GM08714 (cell line): Measurements from ENCODE around the gene MCF2L2.
"Not testable (repeated sequence)": the region's sequence is repeated elsewhere in the genome, so short reads cannot be mapped to it uniquely, and the experiment has no call there.

Experiments used
- H3K4me3 ChIP-seq: fragments of 200-500 bp; sonication (Bioruptor generic); 2 replicates; pipeline ENCODE4 v1.5.1; 2014; ENCODE audit warnings: mild to moderate bottlenecking, low read length, inconsistent platforms
- ZNF274 ChIP-seq: IDR thresholded peaks from 2 replicates; pipeline ENCODE4 v1.6.1; 2012; ENCODE audit warnings: mild to moderate bottlenecking, low read depth, low read length

MCF2L2 gene

DNA sequence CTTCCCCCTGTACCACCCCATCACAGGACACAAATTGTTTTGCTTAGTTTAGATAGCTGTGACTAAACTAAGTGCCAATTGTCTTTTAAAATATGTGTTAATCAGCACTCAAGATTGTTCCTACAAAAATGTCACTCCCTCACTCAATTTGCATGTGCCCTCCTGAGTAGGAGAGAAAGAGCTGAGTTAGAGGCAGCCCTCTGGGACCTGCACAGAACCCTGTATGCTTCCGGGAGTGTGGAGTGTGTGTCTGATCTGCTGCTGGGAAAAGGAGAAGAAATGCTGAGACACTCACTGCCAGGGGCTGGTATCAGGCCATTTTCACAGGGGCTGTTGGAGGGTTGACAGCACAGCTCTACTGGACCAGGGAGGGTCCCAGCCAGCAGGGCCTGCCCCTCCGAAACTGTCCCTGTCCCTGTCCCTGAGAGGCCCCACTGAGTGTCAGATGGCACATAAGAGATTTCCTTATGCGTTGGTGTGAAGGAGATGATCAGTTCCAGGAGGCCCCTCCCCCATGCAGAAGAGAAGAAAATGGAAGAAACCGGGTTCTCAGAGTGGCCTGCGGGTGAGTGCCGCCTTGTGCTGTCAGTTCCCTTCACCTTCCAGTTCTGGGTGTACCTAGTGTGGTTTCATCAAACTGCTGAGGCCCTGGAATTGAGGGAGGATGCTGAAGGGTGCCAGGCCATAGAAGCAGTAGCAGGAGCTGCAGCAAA is 179.3 kb downstream of the MCF2L2 start:
- H3K4me3 ChIP-seq = no peak overlapping the region
- no peak for TF ChIP-seq ZNF274

DNA sequence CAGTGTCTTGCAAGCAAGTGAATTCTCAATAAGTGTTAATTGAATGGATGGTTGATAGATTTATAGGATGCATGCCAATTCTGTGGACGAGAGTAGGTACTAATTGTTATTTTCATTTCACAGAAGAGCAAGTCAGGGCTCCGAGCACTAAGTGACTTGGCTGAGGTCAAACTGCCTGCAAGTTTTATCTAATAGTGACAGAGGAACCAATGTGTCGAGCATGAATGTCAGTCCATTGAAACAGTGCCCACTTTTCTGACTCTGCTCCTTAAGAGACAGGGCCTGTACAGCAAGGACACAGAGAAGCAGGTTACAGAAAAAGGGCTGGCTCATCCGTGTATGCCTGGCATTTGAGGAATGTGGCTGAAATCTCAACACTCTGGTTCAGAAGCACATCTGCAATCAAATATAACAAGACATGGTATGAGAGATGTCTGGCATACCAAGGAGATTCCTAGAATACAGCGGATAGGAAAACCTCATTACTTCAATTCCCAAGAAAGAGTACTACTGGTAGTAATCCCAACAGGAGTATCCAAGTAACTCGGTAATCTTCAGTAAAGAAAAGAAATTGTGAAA is 181.3 kb downstream of the MCF2L2 start:
- TF ChIP-seq ZNF274 = no peak
- no peak overlapping the region for H3K4me3 ChIP-seq

DNA sequence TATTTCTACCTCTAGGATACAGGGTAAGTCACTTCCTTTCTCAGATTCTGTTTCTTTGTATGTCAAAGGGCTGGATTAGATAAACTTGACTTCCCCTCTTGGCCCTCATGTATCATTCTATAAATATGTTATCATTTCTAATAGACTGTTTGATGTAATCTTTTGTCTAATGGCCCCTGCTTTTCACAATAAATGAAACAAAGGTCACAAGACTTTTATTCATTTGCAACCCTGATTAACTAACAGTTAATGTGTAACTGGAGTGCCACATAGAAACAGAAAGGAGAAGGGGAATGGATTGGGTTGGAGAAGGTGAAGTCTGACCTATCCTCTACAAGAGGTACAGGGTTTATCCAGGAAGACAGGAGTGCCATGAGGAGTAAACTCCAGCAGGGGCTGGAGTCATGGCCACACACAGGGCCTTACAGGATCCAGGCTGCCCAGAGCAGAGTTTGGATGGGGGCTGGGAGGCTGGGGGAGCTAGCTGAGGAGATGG is 183.4 kb downstream of the MCF2L2 start:
- TF ChIP-seq ZNF274 = no peak
- no peak overlapping the region for H3K4me3 ChIP-seq

DNA sequence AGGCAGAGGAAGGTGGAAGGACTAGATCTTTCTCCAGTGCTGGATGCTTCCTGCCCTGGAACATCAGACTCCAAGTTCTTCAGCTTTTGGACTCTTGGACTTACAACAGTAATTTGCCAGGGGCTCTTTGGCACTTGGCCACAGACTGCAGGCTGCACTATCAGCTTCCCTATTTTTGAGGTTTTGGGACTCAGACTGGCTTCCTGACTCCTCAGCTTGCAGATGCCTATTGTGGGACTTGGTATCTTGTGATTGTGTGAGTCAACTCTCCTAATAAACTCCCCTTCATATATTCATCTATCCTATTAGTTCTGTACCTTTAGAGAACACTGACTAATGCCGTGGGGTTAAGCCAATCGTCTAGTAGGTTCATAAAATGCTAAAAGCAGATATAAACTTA is 184.2 kb downstream of the MCF2L2 start:
- no peak for TF ChIP-seq ZNF274
- H3K4me3 ChIP-seq = no peak overlapping the region

DNA sequence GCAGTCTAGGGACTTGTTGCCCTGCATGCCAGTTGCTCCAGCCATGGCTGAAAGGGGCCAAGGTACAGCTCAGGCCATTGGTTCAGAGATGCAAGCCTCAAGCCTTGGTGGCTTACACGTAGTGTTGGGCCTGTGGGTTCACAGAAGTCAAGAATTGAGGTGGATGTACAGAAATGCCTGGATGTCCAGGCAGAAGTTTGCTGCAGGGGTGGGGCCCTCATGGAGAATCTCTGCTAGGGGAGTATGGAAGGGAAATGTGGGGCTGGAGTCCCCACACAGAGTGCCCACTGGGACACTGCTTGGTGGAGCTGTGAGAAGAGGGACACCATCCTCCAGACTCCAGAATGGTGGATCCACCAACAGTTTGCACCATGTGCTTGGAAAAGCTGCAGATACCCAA is 186.0 kb downstream of the MCF2L2 start:
- TF ChIP-seq ZNF274 = no peak
- no peak overlapping the region for H3K4me3 ChIP-seq

DNA sequence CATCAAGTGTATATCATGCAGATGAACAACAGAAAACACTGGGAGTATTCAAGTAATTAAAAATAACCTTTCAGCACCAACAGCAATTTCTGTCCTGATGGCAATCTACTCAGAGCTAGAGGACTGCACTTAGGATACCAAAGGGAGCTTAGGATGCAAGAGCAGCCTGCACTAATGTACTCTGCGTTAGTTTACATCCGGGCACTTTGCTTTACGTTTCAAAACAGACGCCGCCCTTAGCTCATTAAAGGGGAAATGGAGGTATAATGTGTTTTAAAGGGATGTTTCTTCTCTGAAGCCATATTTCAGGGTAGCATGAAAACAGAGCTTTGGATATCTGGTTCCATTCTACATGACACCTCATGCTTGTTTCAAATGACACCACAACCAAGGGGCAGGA is 189.4 kb downstream of the MCF2L2 start:
- H3K4me3 ChIP-seq = no peak overlapping the region
- no peak for TF ChIP-seq ZNF274

DNA sequence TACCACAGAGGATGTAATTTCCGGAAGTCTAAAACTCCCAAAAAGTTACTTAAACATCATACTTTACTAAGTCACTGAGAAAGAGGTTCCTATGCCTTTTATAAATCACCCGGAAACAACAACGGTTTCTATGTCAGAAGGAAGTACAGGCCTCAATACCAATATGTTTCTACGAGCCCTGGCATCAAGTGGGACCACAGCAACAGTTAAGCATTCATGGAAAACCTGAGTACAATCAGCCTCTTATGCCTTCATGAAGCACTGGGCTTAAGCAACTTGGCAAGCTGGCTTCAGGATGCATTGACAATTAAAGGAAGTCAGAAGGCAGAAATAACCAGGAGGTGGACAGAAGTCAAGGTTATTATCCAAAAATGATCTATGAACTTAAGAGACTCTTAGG is 194.5 kb downstream of the MCF2L2 start:
- H3K4me3 ChIP-seq = no peak overlapping the region
- TF ChIP-seq ZNF274 = no peak

DNA sequence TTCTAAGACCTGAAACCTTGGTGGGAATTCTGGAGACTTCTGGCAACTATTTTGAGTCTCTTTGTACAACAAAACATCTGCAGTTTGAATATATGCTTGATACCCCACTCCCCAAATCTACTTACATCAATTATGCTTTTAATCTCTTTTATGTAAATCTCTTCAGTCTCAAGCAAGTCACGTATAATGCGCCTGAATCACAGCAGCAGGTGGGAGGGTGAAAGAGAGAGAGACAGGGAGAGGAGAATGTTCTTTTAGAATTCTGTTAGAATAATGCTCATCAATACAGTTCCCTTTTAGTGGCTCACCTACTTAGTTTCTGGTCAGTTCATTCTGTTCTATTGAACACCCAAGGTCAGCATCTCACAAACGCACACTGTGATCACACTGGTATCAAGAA is 197.6 kb downstream of the MCF2L2 start:
- H3K4me3 ChIP-seq = no peak overlapping the region
- no peak for TF ChIP-seq ZNF274

DNA sequence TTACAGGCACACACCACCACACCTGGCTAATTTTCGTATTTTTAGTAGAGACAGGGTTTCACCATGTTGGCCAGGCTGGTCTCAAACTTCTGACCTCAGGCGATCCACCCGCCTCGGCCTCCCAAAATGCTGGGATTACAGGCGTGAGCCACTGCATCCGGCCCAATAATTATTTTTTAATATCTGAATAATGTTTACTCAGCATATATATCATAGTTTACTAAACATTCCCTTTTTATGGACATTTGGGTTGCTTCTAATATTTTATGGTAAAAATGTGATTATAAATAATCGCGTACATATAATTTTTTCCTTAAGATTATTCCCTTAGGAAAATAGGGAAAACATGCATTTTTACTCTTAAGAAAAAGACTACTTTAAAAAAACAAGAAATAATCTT is 198.2 kb downstream of the MCF2L2 start:
- not testable (repeated sequence) for H3K4me3 ChIP-seq

DNA sequence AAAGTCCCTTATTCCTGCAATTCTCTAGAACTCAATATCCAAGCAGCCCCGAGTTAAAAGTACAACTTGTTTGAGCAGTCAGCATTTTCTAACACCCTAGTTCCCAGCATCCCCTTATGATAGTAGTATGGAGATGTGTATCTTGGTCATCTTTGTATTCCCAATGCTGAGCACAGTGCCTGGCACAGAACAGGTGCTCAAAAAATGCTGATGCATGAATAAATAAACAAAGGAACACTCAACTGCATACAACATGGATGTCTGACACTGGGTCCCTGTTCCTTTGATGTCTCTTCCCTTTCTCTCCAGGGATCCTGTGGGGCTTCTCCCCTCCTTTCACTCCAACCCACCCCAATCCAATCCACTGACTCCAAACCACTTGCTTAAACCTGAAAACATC is 199.2 kb downstream of the MCF2L2 start:
- no peak for TF ChIP-seq ZNF274
- H3K4me3 ChIP-seq = no peak overlapping the region

DNA sequence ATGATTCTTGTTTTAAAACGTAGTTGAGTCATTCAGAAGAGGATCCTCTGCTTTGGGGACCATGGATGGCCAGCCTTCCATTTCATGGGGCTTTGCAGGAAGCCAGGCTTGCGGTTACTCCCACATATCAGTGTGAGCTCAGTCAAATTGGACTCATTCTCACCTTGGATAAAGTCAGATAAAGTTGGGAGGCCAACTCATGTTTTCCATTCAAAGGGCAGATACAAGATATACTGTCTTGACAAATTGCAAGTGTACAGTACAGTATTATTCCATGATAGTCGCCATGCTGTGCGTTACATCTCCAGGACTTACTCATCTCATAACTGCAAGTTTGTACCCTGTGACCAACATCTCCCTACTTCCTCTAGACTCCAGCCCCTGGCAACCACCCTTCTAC is 200.8 kb downstream of the MCF2L2 start:
- H3K4me3 ChIP-seq = no peak overlapping the region
- TF ChIP-seq ZNF274 = no peak

DNA sequence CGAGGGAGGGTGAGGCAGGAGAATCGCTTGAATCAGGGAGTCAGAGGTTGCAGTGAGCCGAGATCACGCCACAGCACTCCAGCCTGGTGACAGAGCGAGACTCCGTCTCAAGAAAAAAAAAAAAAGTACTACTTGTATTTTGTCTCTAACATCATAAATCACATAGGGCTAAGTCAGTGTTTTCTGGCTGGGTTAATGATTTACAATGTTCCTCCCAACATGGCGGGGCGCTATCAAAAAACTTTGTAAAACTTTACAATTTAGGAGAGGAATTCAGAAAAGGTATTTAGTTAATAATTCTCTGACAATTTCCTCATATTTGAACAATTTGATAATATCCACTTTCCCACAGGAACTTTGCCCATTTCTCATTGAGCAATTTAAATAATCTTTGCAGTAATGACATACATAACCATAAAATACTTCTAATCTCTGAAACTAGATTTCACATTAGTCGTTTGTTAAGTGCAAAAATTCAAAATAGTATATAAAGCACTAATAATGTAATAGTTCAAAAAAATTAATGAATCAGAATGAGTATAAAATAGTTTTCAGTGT is 202.0 kb downstream of the MCF2L2 start:
- H3K4me3 ChIP-seq = no peak overlapping the region
- no peak for TF ChIP-seq ZNF274

DNA sequence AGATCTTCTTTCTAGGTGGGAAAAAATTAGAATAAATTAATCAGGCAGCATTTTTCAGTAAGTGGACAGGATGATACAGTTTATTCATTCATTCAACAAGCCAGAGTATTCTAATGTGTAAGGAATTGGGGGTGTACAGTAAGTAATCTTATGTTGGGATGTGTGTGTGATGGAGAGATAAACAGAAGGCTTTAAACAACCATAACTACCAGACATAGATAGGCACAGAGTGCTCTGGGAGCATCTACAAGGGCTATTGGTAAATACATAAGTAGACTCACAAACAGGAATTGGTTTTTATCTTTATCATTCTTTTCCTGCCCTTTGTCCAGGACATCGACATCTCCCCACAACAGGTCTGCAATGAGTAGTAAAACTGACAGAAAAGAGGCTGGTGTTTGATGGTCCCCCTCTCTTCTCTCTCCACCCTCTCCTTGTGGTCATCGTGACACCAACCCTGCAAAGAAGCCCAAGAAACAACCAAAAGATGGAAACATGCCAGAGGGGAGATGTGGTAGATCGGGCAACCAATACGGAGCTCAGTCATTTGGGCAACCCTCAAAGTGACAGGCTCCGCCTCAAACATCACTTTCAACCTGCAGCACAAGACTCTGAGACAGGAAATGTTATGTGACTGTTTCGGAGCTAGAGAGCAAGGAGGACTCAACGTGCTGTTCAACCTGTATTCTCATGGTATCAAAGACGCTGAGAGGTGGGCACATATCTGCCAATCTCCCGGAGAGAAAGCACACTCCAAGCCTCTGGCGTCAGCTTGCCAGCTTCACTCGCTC is 204.0 kb downstream of the MCF2L2 start:
- no peak overlapping the region for H3K4me3 ChIP-seq
- TF ChIP-seq ZNF274 = no peak

DNA sequence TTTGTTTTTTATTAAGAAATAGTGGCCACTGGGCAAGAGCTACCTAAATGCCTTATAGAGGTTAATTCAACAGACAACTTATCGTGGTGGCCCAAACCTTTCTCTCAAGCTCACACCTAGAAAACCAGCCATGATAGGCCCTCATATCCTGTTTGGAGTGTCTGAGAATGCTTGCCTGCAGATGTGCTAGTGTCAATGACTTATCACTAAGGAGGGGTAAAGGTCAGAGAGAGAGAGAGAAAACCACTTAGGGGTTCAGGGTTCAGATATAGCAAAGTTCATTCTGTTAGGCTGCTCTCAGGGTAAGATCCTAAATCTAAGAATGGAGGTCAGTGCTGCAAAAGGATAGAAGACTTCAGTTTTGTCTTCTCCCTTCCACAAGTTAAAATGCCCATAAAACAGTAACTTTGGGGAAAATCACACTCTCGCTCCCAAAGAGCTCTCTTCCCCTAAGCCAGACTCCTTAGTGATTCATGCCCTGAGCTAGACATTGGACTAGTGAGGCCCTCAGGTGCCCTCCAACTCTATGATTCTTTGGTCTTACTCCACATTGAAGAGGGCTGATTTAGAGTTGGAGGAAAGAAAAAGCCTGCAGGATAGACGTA is 205.7 kb downstream of the MCF2L2 start:
- H3K4me3 ChIP-seq = no peak overlapping the region
- no peak for TF ChIP-seq ZNF274
